ENCODE data around the gene STEAP3. TPM values are rescaled to one million over a fixed set of nuclear protein-coding genes. Genes with fewer than 3 reads are reported as not detected.

The STEAP3 gene
- total RNA-seq, 1 donor from 2014 or later: 27.8 TPM

GRCh38 chr2:119206201-119206600, 17.4 kb upstream of the STEAP3 start:
- no peak for DNase-seq (ENCODE audit: low read depth)
- no peak overlapping the region for H3K4me3 ChIP-seq (ENCODE audit: low read depth, low read length)
- TF ChIP-seq CTCF (conservative IDR thresholded peaks at IDR 0.05; ENCODE audit: low read depth, low read length): no peak

GRCh38 chr2:119207447-119207846, 16.2 kb upstream of the STEAP3 start:
- H3K4me3 ChIP-seq (ENCODE audit: low read depth, low read length): no peak overlapping the region
- no peak for DNase-seq (ENCODE audit: low read depth)
- no peak for TF ChIP-seq CTCF (conservative IDR thresholded peaks at IDR 0.05; ENCODE audit: low read depth, low read length)

DNA sequence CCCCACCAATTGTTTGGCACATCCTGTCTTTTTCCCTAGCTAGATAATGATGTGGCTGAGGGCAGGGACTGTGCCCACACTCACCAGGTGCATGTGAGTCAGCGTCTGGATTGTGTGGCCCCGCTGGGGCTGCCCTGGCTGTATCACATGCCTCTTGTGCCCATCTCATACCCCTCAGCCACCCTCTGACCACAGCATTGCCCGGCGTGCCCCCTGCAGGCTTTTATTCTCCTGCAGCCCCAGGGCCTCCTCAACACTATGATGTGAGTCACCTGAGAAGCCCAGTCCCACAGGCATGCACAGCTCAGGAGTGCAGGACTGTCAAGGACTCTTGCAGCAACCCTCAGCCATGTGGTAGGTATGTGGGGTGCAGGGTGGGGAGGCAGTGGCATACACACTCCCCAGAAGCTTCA, 14.8 kb upstream of the STEAP3 start:
- peak; percentile 22 for DNase-seq (ENCODE audit: low read depth)
- H3K4me3 ChIP-seq (ENCODE audit: low read depth, low read length): no peak overlapping the region
- TF ChIP-seq CTCF (conservative IDR thresholded peaks at IDR 0.05; ENCODE audit: low read depth, low read length): peak; percentile 42

- no peak overlapping the region for H3K4me3 ChIP-seq (ENCODE audit: low read depth, low read length)
- no peak for TF ChIP-seq CTCF (conservative IDR thresholded peaks at IDR 0.05; ENCODE audit: low read depth, low read length)
- no peak for DNase-seq (ENCODE audit: low read depth)
These were observed 11.4 kb upstream of the STEAP3 start for GRCh38 chr2:119212139-119212800.

GRCh38 chr2:119214453-119215037, 9.1 kb upstream of the STEAP3 start:
- no peak for TF ChIP-seq CTCF (conservative IDR thresholded peaks at IDR 0.05; ENCODE audit: low read depth, low read length)
- no peak for DNase-seq (ENCODE audit: low read depth)
- no peak overlapping the region for H3K4me3 ChIP-seq (ENCODE audit: low read depth, low read length)

DNA sequence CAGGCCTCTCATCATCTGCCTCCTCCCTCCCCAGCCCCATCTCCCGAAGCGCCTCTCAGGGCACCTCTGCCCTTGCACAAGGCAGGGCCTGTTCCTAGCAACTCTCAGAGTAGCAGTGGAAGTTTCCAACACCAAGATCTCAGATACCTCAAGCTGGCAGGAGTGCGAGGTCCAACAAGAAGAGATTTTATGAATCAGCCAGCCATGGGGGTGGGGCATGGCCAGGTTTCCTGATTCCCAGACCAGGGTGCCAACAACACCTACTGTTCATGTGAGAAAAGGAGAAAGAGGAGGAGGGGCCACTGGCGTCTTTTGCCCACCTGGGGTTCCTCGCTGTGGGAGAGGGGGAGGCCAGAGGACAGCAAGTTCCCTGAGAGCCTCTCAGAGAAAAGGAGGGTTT, 6.6 kb upstream of the STEAP3 start:
- TF ChIP-seq CTCF (conservative IDR thresholded peaks at IDR 0.05; ENCODE audit: low read depth, low read length): no peak
- no peak for DNase-seq (ENCODE audit: low read depth)
- H3K4me3 ChIP-seq (ENCODE audit: low read depth, low read length): no peak overlapping the region
